Lung (tissue), 12 donors: Measurements from ENCODE around the gene NAXE. TPM values are rescaled to one million over a fixed set of nuclear protein-coding genes. Genes with fewer than 3 reads are reported as not detected.

Source experiments
- ATAC-seq: fragments of 200-7000 bp; cut with Tn5 transposase; one replicate; pipeline ENCODE4 v1.9.1; 2020; ENCODE audit warnings: moderate number of reproducible peaks; ENCODE audit not compliant: insufficient read depth, low FRiP score
- DNase-seq, 3 donors: peaks; one replicate each; pipeline ENCODE4 v3.0.0-alpha.2; 2013 to 2017
- H3K27ac ChIP-seq, 2 donors: one replicate each; pipeline ENCODE4 v1.5.1; 2013; ENCODE audit warnings: mild to moderate bottlenecking in 2 of 2, moderate library complexity in 2 of 2, control low read depth in 1 of 2, inconsistent platforms in 1 of 2, low read depth in 1 of 2, low read length in 1 of 2
- H3K27me3 ChIP-seq, 3 donors: one replicate each; pipeline ENCODE4 v1.5.1; 2013; ENCODE audit warnings: low read length in 2 of 3; ENCODE audit not compliant: control insufficient read depth in 3 of 3, insufficient read depth in 3 of 3
- H3K36me3 ChIP-seq, 4 donors: one replicate each; pipeline ENCODE4 v1.5.1; 2013; ENCODE audit warnings: low read length in 4 of 4, mild to moderate bottlenecking in 1 of 4, moderate library complexity in 1 of 4; ENCODE audit not compliant: control insufficient read depth in 4 of 4, insufficient read depth in 4 of 4
- H3K4me1 ChIP-seq, 5 donors: one replicate each; pipeline ENCODE4 v1.5.1; 2013; ENCODE audit warnings: low read length in 5 of 5, mild to moderate bottlenecking in 2 of 5, moderate library complexity in 1 of 5; ENCODE audit not compliant: control insufficient read depth in 5 of 5, insufficient read depth in 5 of 5
- H3K4me3 ChIP-seq: one replicate; pipeline ENCODE4 v1.5.1; 2013; ENCODE audit warnings: mild to moderate bottlenecking, control low read depth, moderate library complexity
- H3K9ac ChIP-seq, 2 donors: one replicate each; pipeline ENCODE4 v1.5.1; 2013; ENCODE audit warnings: low read length in 2 of 2, control low read depth in 1 of 2; ENCODE audit not compliant: insufficient read depth in 1 of 2
- H3K9me3 ChIP-seq, 4 donors: one replicate each; pipeline ENCODE4 v1.5.1; 2013; ENCODE audit warnings: low read length in 3 of 4, mild to moderate bottlenecking in 1 of 4, moderate library complexity in 1 of 4; ENCODE audit not compliant: control insufficient read depth in 4 of 4, insufficient read depth in 3 of 4
- WGBS, 2 donors: extraction: QIAGEN DNeasy Blood & Tissue Kit; methylation state at CpG; one replicate each; pipeline ENCODE4 v1.1.7; 2013; 5-methylcytosine and 5-hydroxymethylcytosine counted together
- polyA plus RNA-seq, 2 donors: library from polyadenylated mRNA; stranded (reverse); fragments of 200-250 nt; gene quantifications; one replicate each; pipeline ENCODE4 v1.2.1, GENCODE V29; 2013
- total RNA-seq, 2 donors: library from RNA; depleted of rRNA in 1 of 2; stranded (reverse); fragments of >200 nt in 1 of 2; gene quantifications; one replicate each; pipeline ENCODE4 v1.2.1, GENCODE V29; 2014 to 2021
- TF ChIP-seq, protein P1 (sequence below): IDR thresholded peaks from 2 replicates; pipeline ENCODE4 v1.5.1; 2012; ENCODE audit warnings: mild to moderate bottlenecking; ENCODE audit errors: control extremely low read depth, extremely low read depth
- donor health status: control.
- donor health status: control.
- donor health status: Bipolar disorder and iron deficiency.
- donor health status: healthy.
- donor health status: DM: yes; HTN: yes; CAD: no.

Gene NAXE
- total and polyA plus RNA-seq, 4 donors: 38.1 to 95.8 (median 78.8) TPM

- Histone ChIP-seq H3K27me3 (peaks cover 0 to 2% (median 0%) of the 10 kb centered on the region in 3 donors), H3K36me3 (peaks cover 0 to 8% (median 3%) of the 10 kb centered on the region in 4 donors), H3K9me3 (no peaks in the 10 kb centered on the region), H3K27ac (no peak overlapping the region), H3K9ac (no peak overlapping the region), H3K4me1 (peaks cover 0 to 12% (median 3%) of the 10 kb centered on the region in 5 donors), H3K4me3 (no peak overlapping the region)
- DNase-seq (no peak), ATAC-seq (no peak)
- WGBS, 2 donors: 47 to 56% methylated on average over 5 of the region's 5 CpGs
- TF ChIP-seq, protein P1, sequence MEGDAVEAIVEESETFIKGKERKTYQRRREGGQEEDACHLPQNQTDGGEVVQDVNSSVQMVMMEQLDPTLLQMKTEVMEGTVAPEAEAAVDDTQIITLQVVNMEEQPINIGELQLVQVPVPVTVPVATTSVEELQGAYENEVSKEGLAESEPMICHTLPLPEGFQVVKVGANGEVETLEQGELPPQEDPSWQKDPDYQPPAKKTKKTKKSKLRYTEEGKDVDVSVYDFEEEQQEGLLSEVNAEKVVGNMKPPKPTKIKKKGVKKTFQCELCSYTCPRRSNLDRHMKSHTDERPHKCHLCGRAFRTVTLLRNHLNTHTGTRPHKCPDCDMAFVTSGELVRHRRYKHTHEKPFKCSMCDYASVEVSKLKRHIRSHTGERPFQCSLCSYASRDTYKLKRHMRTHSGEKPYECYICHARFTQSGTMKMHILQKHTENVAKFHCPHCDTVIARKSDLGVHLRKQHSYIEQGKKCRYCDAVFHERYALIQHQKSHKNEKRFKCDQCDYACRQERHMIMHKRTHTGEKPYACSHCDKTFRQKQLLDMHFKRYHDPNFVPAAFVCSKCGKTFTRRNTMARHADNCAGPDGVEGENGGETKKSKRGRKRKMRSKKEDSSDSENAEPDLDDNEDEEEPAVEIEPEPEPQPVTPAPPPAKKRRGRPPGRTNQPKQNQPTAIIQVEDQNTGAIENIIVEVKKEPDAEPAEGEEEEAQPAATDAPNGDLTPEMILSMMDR: no peak
Observed at GRCh38 chr1:156589546-156589945, 2.0 kb upstream of the NAXE start.

- DNase-seq (no peak), ATAC-seq (no peak)
- WGBS, 2 donors: 87 to 92% methylated on average over 10 of the region's 10 CpGs
- peaks cover 0 to 12% (median 3%) of the 10 kb centered on the region in 5 donors for H3K4me1 ChIP-seq
- H3K27ac ChIP-seq: peak overlapping the region; percentile 91
- no peak overlapping the region for H3K4me3 ChIP-seq
- TF ChIP-seq, protein P1: no peak
- H3K9ac ChIP-seq: no peak overlapping the region
- H3K27me3 ChIP-seq: no peaks in the 10 kb centered on the region
- no peaks in the 10 kb centered on the region for H3K9me3 ChIP-seq
- H3K36me3 ChIP-seq: peaks cover 0 to 18% (median 6%) of the 10 kb centered on the region in 4 donors
Observed at GRCh38 chr1:156590326-156591180, 1.0 kb upstream of the NAXE start.

DNA sequence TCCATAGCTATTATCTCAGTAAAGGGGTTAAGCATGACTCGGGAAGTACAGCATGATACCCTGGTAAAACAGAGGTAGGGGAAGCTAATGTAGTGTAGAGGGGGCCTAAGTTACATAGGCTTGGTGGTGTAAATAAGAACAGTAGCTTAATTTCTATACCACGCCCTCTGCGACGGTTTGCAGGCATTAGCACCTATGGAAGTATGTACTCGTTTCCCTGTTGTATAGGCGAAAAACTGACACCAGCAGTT, 470 bp upstream of the NAXE start:
- no peak for ATAC-seq

More for the DNA sequence above, 470 bp upstream of the NAXE start:
- Histone ChIP-seq H3K27me3 (no peaks in the 10 kb centered on the region), H3K36me3 (peaks cover 0 to 22% (median 10%) of the 10 kb centered on the region in 4 donors), H3K27ac (peak overlapping the region; percentile 91), H3K9me3 (no peaks in the 10 kb centered on the region), H3K4me1 (peaks cover 0 to 12% (median 3%) of the 10 kb centered on the region in 5 donors), H3K4me3 (peak overlapping the region; percentile 54), H3K9ac (peak overlapping the region in 1 of 2 donors; percentile 90)
- TF ChIP-seq, protein P1: no peak
- no peak for DNase-seq
- 22 to 23% methylated on average over 6 of the region's 6 CpGs for WGBS, 2 donors
